ENCODE results near the gene MRPS12.
A peak's percentile ranks its signal among the peaks of the same experiment; 100 is the strongest.

The MRPS12 gene

GRCh38 chr19:38975861-38976271, 45.1 kb downstream of the MRPS12 start:
- H3K9ac ChIP-seq, result no peak overlapping the region
- no peaks in the 10 kb centered on the region for H3K36me3 ChIP-seq (ENCODE audit: control insufficient read depth, insufficient read depth, low read length)
- no peaks in the 10 kb centered on the region for H3K4me1 ChIP-seq
- no peaks in the 10 kb centered on the region for H3K27me3 ChIP-seq (ENCODE audit: control insufficient read depth, insufficient read depth, low read length)
- H2AFZ ChIP-seq, result peak overlapping the region; percentile 81
- TF ChIP-seq, protein P1, sequence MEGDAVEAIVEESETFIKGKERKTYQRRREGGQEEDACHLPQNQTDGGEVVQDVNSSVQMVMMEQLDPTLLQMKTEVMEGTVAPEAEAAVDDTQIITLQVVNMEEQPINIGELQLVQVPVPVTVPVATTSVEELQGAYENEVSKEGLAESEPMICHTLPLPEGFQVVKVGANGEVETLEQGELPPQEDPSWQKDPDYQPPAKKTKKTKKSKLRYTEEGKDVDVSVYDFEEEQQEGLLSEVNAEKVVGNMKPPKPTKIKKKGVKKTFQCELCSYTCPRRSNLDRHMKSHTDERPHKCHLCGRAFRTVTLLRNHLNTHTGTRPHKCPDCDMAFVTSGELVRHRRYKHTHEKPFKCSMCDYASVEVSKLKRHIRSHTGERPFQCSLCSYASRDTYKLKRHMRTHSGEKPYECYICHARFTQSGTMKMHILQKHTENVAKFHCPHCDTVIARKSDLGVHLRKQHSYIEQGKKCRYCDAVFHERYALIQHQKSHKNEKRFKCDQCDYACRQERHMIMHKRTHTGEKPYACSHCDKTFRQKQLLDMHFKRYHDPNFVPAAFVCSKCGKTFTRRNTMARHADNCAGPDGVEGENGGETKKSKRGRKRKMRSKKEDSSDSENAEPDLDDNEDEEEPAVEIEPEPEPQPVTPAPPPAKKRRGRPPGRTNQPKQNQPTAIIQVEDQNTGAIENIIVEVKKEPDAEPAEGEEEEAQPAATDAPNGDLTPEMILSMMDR (IDR thresholded peaks at IDR 0.05), result no peak
- H3K4me3 ChIP-seq (ENCODE audit: low read depth, low read length), result peak overlapping the region; percentile 41
- peaks cover 8% of the 10 kb centered on the region for H3K79me2 ChIP-seq
- peak overlapping the region; percentile 65 for H3K4me2 ChIP-seq (ENCODE audit: low read length)
- no peaks in the 10 kb centered on the region for H3K9me3 ChIP-seq (ENCODE audit: control insufficient read depth, low read length)
- H3K27ac ChIP-seq, result peak overlapping the region; percentile 55

- TF ChIP-seq, protein P1 (IDR thresholded peaks at IDR 0.05), result no peak
- Histone ChIP-seq H3K4me2 (ENCODE audit: low read length) (peak overlapping the region; percentile 9), H3K27ac (peak overlapping the region; percentile 59), H3K36me3 (ENCODE audit: control insufficient read depth, insufficient read depth, low read length) (no peaks in the 10 kb centered on the region), H3K79me2 (peaks cover 5% of the 10 kb centered on the region), H3K9ac (no peak overlapping the region), H3K9me3 (ENCODE audit: control insufficient read depth, low read length) (no peaks in the 10 kb centered on the region), H3K4me3 (ENCODE audit: low read depth, low read length) (no peak overlapping the region), H2AFZ (peak overlapping the region; percentile 71), H3K4me1 (no peaks in the 10 kb centered on the region), H3K27me3 (ENCODE audit: control insufficient read depth, insufficient read depth, low read length) (no peaks in the 10 kb centered on the region)
Measured at GRCh38 chr19:38977445-38978325, 46.9 kb downstream of the MRPS12 start.

GRCh38 chr19:38978326-38978689, 47.6 kb downstream of the MRPS12 start:
- H3K4me2 ChIP-seq (ENCODE audit: low read length), result peak overlapping the region; percentile 9
- H3K36me3 ChIP-seq (ENCODE audit: control insufficient read depth, insufficient read depth, low read length), result no peaks in the 10 kb centered on the region
- H3K4me3 ChIP-seq (ENCODE audit: low read depth, low read length), result no peak overlapping the region
- peak overlapping the region; percentile 71 for H2AFZ ChIP-seq
- H3K27ac ChIP-seq, result peak overlapping the region; percentile 59
- TF ChIP-seq, protein P1 (IDR thresholded peaks at IDR 0.05), result no peak
- no peaks in the 10 kb centered on the region for H3K4me1 ChIP-seq
- H3K9me3 ChIP-seq (ENCODE audit: control insufficient read depth, low read length), result no peaks in the 10 kb centered on the region
- no peak overlapping the region for H3K9ac ChIP-seq
- H3K79me2 ChIP-seq, result peaks cover 2% of the 10 kb centered on the region
- H3K27me3 ChIP-seq (ENCODE audit: control insufficient read depth, insufficient read depth, low read length), result no peaks in the 10 kb centered on the region

DNA sequence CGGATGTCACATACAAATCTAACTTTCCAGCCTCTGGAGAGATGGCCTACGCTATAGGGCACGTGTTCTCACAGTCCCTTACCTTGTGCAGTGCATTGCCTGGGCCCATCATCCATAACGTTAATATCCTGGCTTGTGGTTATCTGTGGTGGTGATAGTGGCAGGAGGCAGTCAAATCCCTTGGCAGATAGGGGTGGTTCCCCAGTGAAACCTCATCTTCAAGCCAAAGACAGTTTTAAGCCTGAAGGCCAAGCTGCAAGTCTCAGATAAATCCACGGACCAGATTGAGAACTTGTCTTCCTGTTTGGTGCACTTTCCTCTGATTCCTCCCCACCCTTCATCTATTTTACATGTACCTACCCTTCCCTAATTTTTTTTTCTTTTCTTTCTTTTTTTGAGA, 49.1 kb downstream of the MRPS12 start:
- Histone ChIP-seq H3K27ac (no peak overlapping the region), H2AFZ (no peak overlapping the region), H3K9me3 (ENCODE audit: control insufficient read depth, low read length) (no peaks in the 10 kb centered on the region), H3K4me2 (ENCODE audit: low read length) (no peak overlapping the region), H3K9ac (no peak overlapping the region), H3K4me3 (ENCODE audit: low read depth, low read length) (no peak overlapping the region), H3K79me2 (no peaks in the 10 kb centered on the region), H3K4me1 (no peaks in the 10 kb centered on the region), H3K27me3 (ENCODE audit: control insufficient read depth, insufficient read depth, low read length) (no peaks in the 10 kb centered on the region), H3K36me3 (ENCODE audit: control insufficient read depth, insufficient read depth, low read length) (no peaks in the 10 kb centered on the region)
- TF ChIP-seq, protein P1 (IDR thresholded peaks at IDR 0.05), result no peak

Measured in parathyroid adenoma (tissue), 2 donors.